Ovary (tissue), 3 donors: ENCODE data around the gene ANKRD42.

Experiments
- EP300 ChIP-seq: sonication (generic); formaldehyde crosslinking; IDR thresholded peaks from one replicate; pipeline ENCODE4 v1.6.1; 2017; ENCODE audit warnings: antibody characterized with exemption
- TF ChIP-seq, protein P1 (sequence below), 3 donors: fragments of 450-650 bp in 2 of 3; fragments of 200-600 bp in 1 of 3; IDR thresholded peaks; one replicate each; pipeline versions ENCODE4 v1.5.1 to v1.8.0; 2016 to 2022; ENCODE audit warnings: antibody characterized with exemption in 3 of 3, mild to moderate bottlenecking in 1 of 3
- donor health status: DM: no; HTN: no; CAD: no.

- TF ChIP-seq, protein P1, sequence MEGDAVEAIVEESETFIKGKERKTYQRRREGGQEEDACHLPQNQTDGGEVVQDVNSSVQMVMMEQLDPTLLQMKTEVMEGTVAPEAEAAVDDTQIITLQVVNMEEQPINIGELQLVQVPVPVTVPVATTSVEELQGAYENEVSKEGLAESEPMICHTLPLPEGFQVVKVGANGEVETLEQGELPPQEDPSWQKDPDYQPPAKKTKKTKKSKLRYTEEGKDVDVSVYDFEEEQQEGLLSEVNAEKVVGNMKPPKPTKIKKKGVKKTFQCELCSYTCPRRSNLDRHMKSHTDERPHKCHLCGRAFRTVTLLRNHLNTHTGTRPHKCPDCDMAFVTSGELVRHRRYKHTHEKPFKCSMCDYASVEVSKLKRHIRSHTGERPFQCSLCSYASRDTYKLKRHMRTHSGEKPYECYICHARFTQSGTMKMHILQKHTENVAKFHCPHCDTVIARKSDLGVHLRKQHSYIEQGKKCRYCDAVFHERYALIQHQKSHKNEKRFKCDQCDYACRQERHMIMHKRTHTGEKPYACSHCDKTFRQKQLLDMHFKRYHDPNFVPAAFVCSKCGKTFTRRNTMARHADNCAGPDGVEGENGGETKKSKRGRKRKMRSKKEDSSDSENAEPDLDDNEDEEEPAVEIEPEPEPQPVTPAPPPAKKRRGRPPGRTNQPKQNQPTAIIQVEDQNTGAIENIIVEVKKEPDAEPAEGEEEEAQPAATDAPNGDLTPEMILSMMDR (IDR thresholded peaks at IDR 0.05) = no peak
- TF ChIP-seq EP300 = no peak
Measured at GRCh38 chr11:83156144-83156995, 37.1 kb upstream of the ANKRD42 start.
